Transverse colon (tissue), 4 donors: ENCODE data around the gene SPAG17.

Experiments used
- EP300 ChIP-seq: sonication (generic); formaldehyde crosslinking; IDR thresholded peaks from one replicate; pipeline ENCODE4 v1.6.1; 2017; ENCODE audit warnings: antibody characterized with exemption, low read depth
- POLR2A ChIP-seq: fragments of 450-650 bp; IDR thresholded peaks from one replicate; pipeline ENCODE4 v1.6.1; 2016; ENCODE audit warnings: antibody characterized with exemption, mild to moderate bottlenecking, moderate library complexity
- POLR2AphosphoS5 ChIP-seq, 3 donors: sonication (generic); formaldehyde crosslinking; IDR thresholded peaks; one replicate each; pipeline ENCODE4 v1.6.1; 2016; ENCODE audit warnings: antibody characterized with exemption in 3 of 3
- TF ChIP-seq, protein P1 (sequence below), 5 experiments: fragments of 200-600 bp in 3 of 5; fragments of 450-650 bp in 2 of 5; sonication (generic) in 3 of 5; IDR thresholded peaks; 1 replicate in 2 of 5; 2 replicates in 3 of 5; pipeline ENCODE4 v1.5.1; 2016 to 2017; ENCODE audit warnings: antibody characterized with exemption in 5 of 5, inconsistent platforms in 3 of 5, mild to moderate bottlenecking in 2 of 5, moderate library complexity in 1 of 5

DNA sequence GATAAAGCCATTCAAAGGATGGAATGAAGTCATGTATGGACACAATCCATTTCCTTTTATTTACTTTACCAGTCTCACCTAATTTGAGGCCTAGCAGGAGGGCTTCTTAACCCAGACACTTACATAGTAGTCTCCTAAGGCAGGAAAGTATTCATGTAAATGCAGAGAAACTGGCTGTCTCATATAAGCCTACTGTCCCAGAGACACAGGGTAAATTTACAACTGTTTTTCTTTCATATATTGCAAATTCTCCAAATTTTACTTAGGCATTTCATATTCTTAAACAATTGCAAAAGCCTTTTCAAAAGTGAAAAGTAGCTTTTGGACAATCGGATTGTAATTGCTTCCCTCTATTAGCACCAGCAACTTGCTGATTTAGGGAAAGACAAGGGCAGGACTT lies 29.9 kb downstream of the SPAG17 start:
- TF ChIP-seq, protein P1, sequence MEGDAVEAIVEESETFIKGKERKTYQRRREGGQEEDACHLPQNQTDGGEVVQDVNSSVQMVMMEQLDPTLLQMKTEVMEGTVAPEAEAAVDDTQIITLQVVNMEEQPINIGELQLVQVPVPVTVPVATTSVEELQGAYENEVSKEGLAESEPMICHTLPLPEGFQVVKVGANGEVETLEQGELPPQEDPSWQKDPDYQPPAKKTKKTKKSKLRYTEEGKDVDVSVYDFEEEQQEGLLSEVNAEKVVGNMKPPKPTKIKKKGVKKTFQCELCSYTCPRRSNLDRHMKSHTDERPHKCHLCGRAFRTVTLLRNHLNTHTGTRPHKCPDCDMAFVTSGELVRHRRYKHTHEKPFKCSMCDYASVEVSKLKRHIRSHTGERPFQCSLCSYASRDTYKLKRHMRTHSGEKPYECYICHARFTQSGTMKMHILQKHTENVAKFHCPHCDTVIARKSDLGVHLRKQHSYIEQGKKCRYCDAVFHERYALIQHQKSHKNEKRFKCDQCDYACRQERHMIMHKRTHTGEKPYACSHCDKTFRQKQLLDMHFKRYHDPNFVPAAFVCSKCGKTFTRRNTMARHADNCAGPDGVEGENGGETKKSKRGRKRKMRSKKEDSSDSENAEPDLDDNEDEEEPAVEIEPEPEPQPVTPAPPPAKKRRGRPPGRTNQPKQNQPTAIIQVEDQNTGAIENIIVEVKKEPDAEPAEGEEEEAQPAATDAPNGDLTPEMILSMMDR (IDR thresholded peaks at IDR 0.05) = no peak
- TF ChIP-seq POLR2A (no peak), EP300 (no peak), POLR2AphosphoS5 (IDR thresholded peaks at IDR 0.05) (no peak)
